ENCODE data around the gene ZNF30.

DNA sequence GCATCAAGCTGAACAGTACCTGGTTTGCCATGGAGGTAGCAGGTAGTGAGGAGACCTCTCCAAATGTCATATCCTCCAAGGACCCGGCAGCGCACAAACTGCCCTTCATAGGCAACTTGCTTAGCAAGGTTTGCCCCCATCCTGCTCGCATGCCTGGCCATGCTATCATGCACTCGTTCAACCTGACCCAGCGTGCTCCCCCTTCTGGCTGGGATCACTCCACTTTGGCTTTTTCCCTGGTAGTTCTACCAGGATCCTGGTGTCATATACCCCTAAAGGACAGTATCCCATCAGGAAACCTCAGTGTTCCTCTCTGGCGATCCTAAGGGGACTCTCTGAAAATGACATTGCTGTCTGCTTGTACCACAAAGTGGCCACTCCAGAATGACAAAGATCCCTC is 38.6 kb upstream of the ZNF30 start:
- TF ChIP-seq ZNF274 (IDR thresholded peaks at IDR 0.05; ENCODE audit: low read depth, low read length): no peak
- TF ChIP-seq YY1 (IDR thresholded peaks at IDR 0.05; ENCODE audit: insufficient read depth, insufficient read length): no peak
